Glomerular endothelial cell (primary cell): ENCODE measurements around the gene EPHX1. TPM values are rescaled to one million over a fixed set of nuclear protein-coding genes. Genes with fewer than 3 reads are reported as not detected.
A peak's percentile ranks its signal among the peaks of the same experiment; 100 is the strongest.
"Not testable (repeated sequence)": the region's sequence is repeated elsewhere in the genome, so short reads cannot be mapped to it uniquely, and the experiment has no call there.

ENCODE experiments used
- DNase-seq: peaks from one replicate; pipeline ENCODE4 v3.0.0-alpha.2; 2011; ENCODE audit warnings: low read depth, low spot score; ENCODE audit errors: extremely low read depth
- total RNA-seq: library from RNA; depleted of rRNA; stranded (reverse); fragments of >200 nt; gene quantifications from 2 replicates; pipeline ENCODE4 v1.2.3, GENCODE V29; 2015

EPHX1 gene
- total RNA-seq, 1 donor from 2014 or later: 26.1 TPM

- no peak for DNase-seq
These were observed 32.8 kb upstream of the EPHX1 start for GRCh38 chr1:225777058-225777582.

DNA sequence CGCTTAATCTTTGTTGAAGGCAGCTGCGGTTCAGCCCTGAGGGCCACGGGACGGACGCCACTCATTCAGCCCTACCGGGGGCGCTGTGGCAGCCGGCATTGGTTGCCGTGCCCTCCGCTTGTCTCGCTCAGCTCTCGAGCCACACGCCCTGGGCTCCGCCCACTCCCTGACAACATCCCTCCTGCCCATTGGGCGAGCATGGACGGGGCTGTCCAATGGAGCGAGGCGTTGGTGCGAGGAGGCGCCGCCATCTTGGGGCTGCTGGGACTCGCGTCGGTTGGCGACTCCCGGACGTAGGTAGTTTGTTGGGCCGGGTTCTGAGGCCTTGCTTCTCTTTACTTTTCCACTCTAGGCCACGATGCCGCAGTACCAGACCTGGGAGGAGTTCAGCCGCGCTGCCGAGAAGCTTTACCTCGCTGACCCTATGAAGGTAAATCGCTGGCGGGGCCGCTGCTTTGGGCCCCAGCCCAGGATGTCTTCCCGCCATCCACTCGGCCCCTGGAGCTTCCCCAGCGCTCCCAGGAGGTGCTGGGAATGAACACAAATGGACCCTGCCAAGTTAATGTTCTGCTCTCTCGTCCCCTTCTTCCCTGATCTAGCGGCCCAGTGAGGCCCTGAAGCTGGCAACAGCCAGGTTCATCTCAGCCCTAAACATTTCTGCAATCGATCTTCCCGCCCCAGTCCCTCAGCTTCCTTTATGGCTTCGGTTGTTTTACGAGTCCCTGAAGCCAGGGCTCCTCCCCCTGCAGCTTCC, 32.2 kb upstream of the EPHX1 start, which contains the start of gene SRP9:
SRP9 (plus strand) TSS at position 244 of the 754 bp plus-strand sequence; CDS start at position 359, 115 bp downstream.
- peak; percentile 86 for DNase-seq

DNA sequence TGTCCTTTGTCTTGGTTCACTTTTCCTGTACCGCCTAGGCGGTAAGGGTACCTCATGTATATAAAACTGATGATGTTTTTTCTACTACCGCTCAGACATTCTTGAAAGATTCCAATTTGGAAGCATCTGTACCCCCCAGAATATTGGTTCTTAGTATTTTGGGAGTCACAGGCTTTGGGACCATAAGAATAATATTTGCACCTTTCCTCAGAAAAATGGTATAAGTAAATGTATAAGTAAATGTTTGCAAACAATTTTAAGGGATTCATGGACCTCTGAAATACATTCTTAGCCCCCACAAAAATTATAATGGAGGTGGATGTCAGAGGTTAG, 31.6 kb upstream of the EPHX1 start:
- DNase-seq: no peak

DNA sequence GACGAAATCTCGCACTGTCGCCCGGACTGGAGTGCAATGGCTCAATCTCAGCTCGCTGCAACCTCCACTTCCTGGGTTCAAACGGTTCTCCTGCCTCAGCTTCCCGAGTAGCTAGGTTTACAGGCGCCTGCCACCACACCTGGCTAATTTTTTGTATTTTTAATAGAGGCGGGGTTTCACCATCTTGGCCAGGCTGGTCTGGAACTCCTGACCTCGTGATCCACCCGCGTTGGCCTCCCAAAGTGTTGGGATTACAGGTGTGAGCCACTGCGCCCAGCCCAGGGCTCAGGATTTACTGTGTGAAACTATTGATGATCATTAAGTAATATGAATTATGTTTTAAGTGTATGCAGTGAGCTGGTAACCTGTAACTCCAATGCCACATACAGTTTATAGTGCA, 30.8 kb upstream of the EPHX1 start:
- DNase-seq: not testable (repeated sequence)

GRCh38 chr1:225780134-225780533, 29.8 kb upstream of the EPHX1 start:
- DNase-seq: no peak

DNA sequence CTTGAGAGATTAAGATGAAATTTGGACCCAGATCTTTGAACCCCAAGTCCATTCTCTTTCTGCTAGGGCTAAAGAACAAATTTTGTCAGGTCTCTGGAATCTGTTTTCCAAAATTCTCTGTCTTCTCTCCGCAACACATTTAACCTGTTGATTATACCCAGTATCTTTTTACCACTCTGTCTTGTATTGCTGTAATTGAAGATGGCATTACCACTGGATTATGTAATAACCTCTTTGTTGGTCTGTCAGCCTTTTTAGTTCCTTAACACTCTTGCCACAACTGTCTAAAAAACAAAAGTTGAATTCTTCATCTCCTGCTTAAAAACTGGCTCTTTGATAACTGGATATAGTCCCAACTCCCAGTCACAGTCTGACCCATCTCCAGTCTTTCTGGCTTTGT, 29.3 kb upstream of the EPHX1 start:
- no peak for DNase-seq

DNA sequence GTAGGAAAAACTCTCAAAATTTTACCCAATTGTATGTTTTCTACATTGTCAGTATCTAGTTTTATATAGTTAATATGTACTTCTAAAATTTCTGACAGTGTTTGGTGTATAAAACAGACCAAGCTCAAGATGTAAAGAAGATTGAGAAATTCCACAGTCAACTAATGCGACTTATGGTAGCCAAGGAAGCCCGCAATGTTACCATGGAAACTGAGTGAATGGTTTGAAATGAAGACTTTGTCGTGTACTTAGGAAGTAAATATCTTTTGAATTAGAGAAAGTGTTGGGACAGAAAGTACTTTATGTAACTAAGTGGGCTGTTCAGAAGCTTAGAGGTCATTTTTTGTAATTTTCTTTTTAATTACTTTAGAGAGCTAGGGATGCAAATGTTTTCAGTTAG, 20.8 kb upstream of the EPHX1 start:
- DNase-seq: not testable (repeated sequence)

DNA sequence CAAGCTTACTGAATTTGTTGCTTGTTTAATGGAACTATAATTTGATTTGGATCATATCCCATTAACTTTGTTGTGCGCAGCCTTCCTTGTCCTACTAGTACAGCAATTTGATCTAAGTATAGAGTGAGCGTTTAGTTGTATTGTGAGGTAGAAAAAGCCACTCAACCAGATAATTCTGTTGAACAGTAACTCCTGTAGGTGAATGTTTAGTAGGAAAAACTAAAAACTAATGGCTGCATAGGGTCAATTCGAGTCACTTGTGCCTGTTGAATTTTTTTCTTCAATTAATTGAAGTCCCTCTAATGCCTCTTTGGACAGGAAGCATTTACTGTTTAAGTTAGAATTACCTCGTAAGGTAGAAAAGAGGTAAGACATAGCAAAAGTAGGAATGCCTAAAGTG, 15.0 kb upstream of the EPHX1 start:
- DNase-seq: no peak

- not testable (repeated sequence) for DNase-seq
These were observed 13.8 kb upstream of the EPHX1 start for GRCh38 chr1:225796097-225796496.

DNA sequence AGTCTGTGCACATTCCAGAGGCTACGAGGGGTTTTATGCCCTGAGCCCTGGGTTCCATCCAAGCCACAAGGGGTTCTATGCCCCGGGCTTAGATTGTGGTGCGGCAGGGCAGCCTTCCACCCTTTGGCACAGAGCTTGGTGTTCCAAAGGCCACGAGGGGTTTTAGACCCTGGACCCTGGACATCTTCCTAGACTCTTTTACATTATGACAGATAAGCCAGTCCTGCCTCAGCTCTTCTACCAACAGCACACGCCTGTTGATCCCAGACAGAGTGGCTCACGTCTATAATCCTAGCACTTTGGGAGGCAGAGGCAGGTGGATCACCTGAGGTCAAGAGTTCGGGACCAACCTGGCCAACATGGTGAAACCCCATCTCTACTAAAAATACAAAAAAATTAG, 8.8 kb upstream of the EPHX1 start:
- DNase-seq: not testable (repeated sequence)

GRCh38 chr1:225806249-225806648, 3.7 kb upstream of the EPHX1 start:
- DNase-seq: no peak

DNA sequence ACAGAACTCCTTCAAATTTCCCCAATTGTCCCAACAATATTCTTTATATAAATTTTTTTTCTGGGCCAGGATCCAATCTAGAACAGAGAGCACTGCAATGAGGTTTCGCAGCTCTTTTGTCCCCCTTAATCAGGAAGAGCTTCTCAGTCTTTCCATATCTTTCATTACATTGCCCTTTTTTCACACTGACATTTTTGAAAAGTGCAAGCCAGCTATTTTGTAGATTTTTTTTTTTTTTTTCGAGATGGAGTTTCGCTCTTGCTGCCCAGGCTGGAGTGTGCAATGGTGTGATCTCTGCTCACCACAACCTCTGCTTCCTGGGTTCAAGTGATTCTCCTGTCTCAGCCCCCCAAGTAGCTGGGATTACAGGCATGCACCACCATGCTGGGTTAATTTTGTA, 3.2 kb upstream of the EPHX1 start:
- DNase-seq: not testable (repeated sequence)

GRCh38 chr1:225808136-225808535, 1.8 kb upstream of the EPHX1 start:
- no peak for DNase-seq

GRCh38 chr1:225810579-225811538, 935 bp downstream of the EPHX1 start:
- not testable (repeated sequence) for DNase-seq

- DNase-seq: no peak
These were observed 1.9 kb downstream of the EPHX1 start for GRCh38 chr1:225811622-225812487.

- no peak for DNase-seq
These were observed 2.7 kb downstream of the EPHX1 start for GRCh38 chr1:225812488-225813213.

DNA sequence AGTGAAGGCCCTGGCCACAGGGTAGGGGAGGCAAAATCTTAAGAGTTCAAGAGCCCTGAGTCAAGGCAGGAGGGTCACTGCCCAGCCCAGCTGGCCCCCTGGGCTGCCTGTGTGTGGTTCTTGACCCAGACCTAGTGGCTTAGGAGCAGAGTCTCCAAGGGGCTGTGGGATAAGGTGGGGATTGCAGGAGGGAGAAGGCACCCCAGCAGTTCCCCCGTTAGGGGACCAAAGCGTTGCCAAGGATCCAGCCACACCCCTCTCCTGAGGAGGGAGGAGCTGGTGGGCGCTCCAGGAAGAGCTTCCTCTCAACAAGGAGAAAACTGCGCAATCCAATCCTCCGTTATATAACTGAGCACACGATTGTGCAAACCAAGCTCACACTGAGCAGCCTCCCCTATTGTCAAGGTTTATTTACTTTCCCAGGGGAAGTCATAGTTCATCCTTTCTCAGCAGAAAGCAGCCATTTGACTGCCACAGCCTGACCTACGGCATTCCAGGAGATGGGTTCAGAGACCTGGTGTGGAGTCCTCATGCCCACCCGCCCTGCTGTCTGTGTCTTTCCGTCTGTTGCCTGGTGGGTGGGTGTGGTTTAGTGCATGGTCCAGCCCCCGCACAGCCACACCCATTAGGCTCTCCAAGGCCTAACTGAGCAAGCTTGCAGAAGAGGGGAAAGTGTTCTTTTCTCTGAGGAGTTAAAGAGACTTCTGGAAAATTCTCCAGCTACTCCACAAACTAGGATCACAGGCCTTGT, 3.5 kb downstream of the EPHX1 start:
- no peak for DNase-seq

DNA sequence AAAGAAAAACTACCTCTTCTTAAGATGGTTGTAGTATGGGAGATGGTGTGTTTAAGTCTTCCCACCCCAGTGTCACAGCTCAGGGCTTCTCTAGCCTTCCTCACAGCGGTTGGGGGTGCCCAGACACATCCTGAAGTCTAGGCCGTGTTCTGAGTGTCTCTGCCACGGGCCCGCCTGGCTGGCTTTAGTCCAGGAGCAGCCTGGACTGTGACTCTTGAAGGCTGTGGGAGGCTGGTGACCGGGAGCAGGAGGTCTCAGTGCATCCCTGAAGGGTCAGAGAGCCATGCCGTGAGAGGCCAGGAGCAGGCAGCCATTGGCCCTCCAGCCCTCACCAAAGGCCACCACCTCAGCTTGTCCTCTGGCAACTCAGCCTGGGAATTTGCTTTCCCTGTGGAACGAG, 4.5 kb downstream of the EPHX1 start:
- DNase-seq: no peak

GRCh38 chr1:225815090-225815489, 5.2 kb downstream of the EPHX1 start:
- not testable (repeated sequence) for DNase-seq
